AG09309 (cell line): Measurements from ENCODE around the gene IL21.

ENCODE experiments used
- DNase-seq: peaks from one replicate; pipeline ENCODE4 v3.0.0-alpha.2; 2010; ENCODE audit warnings: low read depth
- H3K4me3 ChIP-seq: 2 replicates; pipeline ENCODE4 v1.5.1; 2011; ENCODE audit warnings: mild to moderate bottlenecking, low read depth, low read length, moderate library complexity; ENCODE audit not compliant: control insufficient read depth
- CTCF ChIP-seq: IDR thresholded peaks from 2 replicates; pipeline ENCODE4 v1.5.1; 2011; ENCODE audit warnings: mild to moderate bottlenecking, low read depth, low read length, inconsistent platforms; ENCODE audit not compliant: insufficient read depth, control insufficient read depth; ENCODE audit errors: missing control alignments

The IL21 gene

GRCh38 chr4:122636697-122637096 is 15.8 kb upstream of the IL21 start:
- H3K4me3 ChIP-seq = no peak overlapping the region
- no peak for DNase-seq
- TF ChIP-seq CTCF = no peak

GRCh38 chr4:122635205-122635604 is 14.3 kb upstream of the IL21 start:
- no peak for DNase-seq
- TF ChIP-seq CTCF = no peak
- H3K4me3 ChIP-seq = no peak overlapping the region

- no peak for DNase-seq
- no peak overlapping the region for H3K4me3 ChIP-seq
- TF ChIP-seq CTCF = no peak
Measured at GRCh38 chr4:122633211-122633610, 12.3 kb upstream of the IL21 start.

- TF ChIP-seq CTCF = no peak
- no peak overlapping the region for H3K4me3 ChIP-seq
- no peak for DNase-seq
Measured at GRCh38 chr4:122632396-122633143, 11.7 kb upstream of the IL21 start.

- H3K4me3 ChIP-seq = no peak overlapping the region
- TF ChIP-seq CTCF = no peak
Measured at GRCh38 chr4:122625156-122625555, 4.3 kb upstream of the IL21 start.

GRCh38 chr4:122624205-122624604 is 3.3 kb upstream of the IL21 start:
- TF ChIP-seq CTCF = no peak
- no peak for DNase-seq
- H3K4me3 ChIP-seq = no peak overlapping the region

More at GRCh38 chr4:122625156-122625555, 4.3 kb upstream of the IL21 start:
- no peak for DNase-seq
